ENCODE measurements around the gene WDR70.

DNA sequence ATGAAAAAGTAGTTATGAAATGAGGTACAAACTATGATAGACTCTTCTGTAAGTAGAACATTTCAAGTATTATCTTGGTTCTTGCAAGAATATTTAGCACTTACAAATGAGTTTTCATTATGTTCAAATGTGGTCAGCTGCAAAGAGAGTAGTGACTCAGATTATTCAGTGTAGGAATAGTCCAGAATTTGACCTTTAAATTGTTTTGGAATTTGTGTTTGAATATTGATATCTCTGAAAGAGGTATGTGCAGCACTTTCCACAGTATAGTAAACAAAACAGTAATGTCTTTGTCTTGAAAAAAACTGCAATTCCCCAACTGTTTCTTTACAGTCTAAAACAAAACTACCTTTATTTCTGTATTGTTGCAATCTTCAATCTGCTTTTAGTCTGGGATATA, 56.1 kb downstream of the WDR70 start:
- TF ChIP-seq, protein P1, sequence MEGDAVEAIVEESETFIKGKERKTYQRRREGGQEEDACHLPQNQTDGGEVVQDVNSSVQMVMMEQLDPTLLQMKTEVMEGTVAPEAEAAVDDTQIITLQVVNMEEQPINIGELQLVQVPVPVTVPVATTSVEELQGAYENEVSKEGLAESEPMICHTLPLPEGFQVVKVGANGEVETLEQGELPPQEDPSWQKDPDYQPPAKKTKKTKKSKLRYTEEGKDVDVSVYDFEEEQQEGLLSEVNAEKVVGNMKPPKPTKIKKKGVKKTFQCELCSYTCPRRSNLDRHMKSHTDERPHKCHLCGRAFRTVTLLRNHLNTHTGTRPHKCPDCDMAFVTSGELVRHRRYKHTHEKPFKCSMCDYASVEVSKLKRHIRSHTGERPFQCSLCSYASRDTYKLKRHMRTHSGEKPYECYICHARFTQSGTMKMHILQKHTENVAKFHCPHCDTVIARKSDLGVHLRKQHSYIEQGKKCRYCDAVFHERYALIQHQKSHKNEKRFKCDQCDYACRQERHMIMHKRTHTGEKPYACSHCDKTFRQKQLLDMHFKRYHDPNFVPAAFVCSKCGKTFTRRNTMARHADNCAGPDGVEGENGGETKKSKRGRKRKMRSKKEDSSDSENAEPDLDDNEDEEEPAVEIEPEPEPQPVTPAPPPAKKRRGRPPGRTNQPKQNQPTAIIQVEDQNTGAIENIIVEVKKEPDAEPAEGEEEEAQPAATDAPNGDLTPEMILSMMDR (IDR thresholded peaks at IDR 0.05) = no peak
- TF ChIP-seq POLR2A (IDR thresholded peaks at IDR 0.05) (no peak), EP300 (IDR thresholded peaks at IDR 0.05) (no peak)

Measured in ovary (tissue), 3 donors.